GM12864 (cell line): Measurements from ENCODE around the gene FSCB.

Source experiments
- DNase-seq: peaks from one replicate; pipeline ENCODE4 v3.0.0-alpha.2; 2011; ENCODE audit warnings: low read depth
- H3K4me3 ChIP-seq: 2 replicates; pipeline ENCODE4 v1.5.1; 2011; ENCODE audit warnings: mild to moderate bottlenecking, low read depth, low read length, control low read depth
- CTCF ChIP-seq: IDR thresholded peaks from 2 replicates; pipeline ENCODE4 v1.5.1; 2011; ENCODE audit warnings: low read depth, mild to moderate bottlenecking, moderate library complexity, low read length, control low read depth, inconsistent platforms; ENCODE audit errors: missing control alignments

The FSCB gene

GRCh38 chr14:44463356-44464004, 43.6 kb downstream of the FSCB start:
- no peak for TF ChIP-seq CTCF
- DNase-seq, result no peak

GRCh38 chr14:44462381-44462780, 44.7 kb downstream of the FSCB start:
- H3K4me3 ChIP-seq, result no peak overlapping the region
- no peak for TF ChIP-seq CTCF
- no peak for DNase-seq

More at GRCh38 chr14:44463356-44464004, 43.6 kb downstream of the FSCB start:
- no peak overlapping the region for H3K4me3 ChIP-seq

- TF ChIP-seq CTCF, result no peak
- DNase-seq, result no peak
- H3K4me3 ChIP-seq, result no peak overlapping the region
Measured at GRCh38 chr14:44461811-44462210, 45.3 kb downstream of the FSCB start.
